Lower leg skin (tissue), 3 donors: ENCODE results near the gene TANGO6.

Source experiments
- CTCF ChIP-seq, 3 donors: fragments of 450-650 bp; IDR thresholded peaks; one replicate each; pipeline ENCODE4 v1.5.1; 2016; ENCODE audit warnings: antibody characterized with exemption in 3 of 3, mild to moderate bottlenecking in 3 of 3, moderate library complexity in 2 of 3
- POLR2A ChIP-seq, 2 donors: fragments of 450-650 bp; IDR thresholded peaks; one replicate each; pipeline ENCODE4 v1.6.1; 2016 to 2017; ENCODE audit warnings: antibody characterized with exemption in 2 of 2, mild to moderate bottlenecking in 1 of 2, moderate library complexity in 1 of 2

GRCh38 chr16:69105501-69106361 lies 262.4 kb downstream of the TANGO6 start, which contains the start of gene HAS3:
- TF ChIP-seq CTCF (IDR thresholded peaks at IDR 0.05) (no peak), POLR2A (IDR thresholded peaks at IDR 0.05) (no peak)
